Stimulated activated CD4-positive, alpha-beta T cell treated with anti-CD3 and anti-CD28 coated beads, TNF-alpha, amount 100 ng/mL, for 24 hours (primary cell): ENCODE data around the gene IL4I1.

Source experiments
- DNase-seq, 3 experiments: peaks; one replicate each; pipeline ENCODE4 v3.0.0-alpha.2; 2020; ENCODE audit warnings: low read depth in 3 of 3

IL4I1 gene

DNA sequence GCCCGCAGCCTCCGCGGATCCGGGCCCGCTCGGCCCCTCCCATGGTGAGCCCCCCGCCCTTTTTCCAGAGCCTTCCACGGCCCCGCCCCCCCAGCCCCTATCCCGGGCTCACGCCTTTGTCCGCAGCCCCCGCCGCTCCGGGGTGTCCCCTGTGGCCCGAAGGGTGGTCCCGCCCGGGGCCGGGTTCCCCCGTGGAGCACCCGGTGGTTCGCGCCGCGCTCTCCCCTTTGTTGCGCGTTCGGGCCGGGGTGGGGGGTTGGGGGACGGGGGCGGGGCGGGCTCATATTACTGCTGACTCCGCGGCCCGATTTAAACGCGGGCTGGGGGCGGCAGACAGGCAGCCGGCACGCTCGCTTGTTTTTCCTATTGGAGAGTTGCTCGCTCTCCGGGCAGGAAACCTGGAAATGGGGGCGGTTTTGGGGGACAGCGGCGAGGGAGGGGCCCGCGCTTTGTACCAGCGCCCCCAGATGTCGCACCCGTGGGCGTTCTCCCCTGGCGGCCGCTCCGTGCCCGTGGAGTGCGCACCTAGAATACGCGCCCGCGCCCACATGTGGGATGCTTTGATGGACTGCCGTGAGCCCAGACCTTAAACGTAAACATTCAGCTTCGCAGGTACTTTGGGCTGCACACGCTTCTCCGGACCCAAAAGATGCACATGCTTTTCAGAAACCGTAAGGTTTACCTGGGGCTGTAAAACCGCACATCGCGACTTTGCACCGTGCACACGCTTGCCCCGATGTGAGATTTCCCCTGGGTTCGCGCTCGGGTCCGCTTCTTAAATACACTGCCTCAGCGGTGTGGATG is 45.0 kb downstream of the IL4I1 start:
- no peak for DNase-seq

DNA sequence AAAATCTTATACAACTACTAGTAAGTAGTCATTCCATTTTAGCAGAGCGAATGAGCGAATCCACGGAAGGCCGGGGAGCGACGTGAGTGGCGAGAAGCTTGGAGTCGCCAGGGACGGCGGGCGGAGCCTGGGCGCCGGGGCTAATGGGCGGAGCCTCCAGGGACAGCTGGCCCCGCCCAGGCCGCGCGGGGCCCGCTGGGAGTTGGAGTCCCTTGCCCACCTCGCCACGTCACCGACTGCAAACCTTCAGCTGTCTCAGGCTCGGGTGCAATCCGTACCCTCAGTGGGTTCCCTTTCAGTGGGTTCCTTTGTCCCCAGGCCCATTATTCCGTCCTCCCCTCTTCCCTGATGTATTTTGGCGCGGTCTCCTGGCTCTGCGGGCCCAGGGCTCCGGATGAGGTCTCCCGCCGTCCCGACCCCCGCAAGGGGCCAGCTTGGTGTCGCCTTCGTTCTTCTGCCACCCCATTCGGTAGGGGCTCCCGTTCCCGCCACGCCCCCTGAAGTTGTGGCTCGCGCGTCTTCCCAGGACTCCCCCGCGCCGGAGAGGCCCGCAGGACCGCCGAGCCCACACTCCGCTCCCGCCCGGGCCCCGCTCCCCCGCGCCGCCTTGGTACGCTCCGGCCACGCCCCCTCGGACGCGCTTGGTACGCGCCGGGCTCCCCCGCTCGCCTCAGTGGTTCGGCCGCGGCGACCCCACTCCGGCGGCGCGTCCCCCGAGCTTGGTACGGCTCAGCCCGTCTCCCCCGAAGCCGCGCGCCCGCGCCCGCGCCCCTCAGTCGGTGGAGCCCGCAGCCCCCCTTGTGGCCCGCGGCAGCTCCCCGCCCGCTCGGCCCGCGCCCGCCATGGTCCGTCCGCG is 46.0 kb downstream of the IL4I1 start, which contains the start of gene PTOV1:
TSS of gene PTOV1 (plus strand) at position 673 of the 856 bp plus-strand sequence.
- DNase-seq: peak; percentile 70 to 87 (median 79)

DNA sequence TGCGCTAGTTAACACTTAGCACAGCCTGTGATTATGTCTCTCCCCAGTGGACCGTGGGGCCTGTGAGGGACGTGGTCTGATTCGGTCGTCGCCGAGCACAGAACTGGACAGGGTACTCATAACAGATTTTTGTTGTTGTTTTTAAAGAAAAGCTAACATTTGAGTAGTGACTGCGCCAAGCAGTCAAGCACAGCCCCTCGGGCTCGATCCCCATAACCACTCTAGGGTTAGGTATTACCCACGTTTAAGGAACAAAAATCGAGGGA is 46.5 kb downstream of the IL4I1 start:
- no peak for DNase-seq

DNA sequence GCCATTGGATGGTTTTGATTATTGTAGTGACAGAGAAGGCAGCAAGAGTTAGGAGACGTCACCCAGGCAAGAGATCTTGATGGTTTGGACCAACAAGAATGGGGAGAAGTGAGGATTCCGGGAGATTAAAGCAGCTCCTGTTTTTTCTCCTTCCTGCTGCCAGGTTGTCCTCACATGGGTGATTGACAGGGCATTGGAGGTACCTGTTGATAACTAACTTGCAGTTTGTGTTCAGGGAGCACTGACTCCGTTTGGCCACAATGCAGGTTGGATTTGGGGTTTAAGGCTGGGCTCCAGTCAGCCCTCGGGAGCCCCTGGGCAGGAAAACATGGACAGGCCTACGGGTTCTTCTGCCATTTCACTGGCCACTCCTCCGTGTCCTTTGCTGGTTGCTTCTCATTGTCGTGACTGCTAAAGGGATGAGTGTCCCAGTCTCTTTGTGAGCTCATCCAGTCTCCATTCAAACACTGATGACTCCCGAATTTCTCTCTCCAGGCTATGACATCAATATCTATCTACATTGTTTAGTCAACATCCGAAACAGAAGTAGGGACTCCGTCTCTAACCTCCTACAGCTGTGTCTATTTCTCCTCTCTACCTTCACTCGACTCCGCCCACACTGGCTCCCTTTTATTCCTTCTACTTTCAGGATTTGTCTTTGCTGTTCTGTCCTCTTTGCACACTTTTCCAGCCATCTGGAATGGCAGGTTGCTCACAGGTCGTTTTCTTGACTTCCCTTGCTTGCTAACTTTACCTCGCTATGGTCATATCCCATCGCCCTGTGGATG is 47.1 kb downstream of the IL4I1 start:
- DNase-seq: no peak

DNA sequence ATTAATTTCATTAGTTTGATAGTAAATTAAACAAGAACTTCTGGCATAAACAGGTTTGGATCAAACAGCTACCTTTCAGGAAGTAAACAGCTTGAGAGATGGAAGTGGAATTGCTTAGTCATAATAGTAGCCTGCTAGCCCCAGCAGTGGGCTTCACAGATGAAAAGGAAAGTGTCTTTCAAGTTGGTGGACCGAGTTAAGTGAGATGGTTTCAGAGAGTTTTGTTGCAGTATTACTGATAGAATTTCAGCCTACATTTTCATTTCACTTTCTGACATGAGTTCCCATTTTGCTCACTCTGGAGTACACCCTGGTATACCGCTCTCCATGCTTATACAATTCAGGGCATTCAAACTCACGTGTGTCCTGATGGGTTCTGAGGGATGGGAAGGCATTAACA is 47.7 kb downstream of the IL4I1 start:
- DNase-seq: no peak

DNA sequence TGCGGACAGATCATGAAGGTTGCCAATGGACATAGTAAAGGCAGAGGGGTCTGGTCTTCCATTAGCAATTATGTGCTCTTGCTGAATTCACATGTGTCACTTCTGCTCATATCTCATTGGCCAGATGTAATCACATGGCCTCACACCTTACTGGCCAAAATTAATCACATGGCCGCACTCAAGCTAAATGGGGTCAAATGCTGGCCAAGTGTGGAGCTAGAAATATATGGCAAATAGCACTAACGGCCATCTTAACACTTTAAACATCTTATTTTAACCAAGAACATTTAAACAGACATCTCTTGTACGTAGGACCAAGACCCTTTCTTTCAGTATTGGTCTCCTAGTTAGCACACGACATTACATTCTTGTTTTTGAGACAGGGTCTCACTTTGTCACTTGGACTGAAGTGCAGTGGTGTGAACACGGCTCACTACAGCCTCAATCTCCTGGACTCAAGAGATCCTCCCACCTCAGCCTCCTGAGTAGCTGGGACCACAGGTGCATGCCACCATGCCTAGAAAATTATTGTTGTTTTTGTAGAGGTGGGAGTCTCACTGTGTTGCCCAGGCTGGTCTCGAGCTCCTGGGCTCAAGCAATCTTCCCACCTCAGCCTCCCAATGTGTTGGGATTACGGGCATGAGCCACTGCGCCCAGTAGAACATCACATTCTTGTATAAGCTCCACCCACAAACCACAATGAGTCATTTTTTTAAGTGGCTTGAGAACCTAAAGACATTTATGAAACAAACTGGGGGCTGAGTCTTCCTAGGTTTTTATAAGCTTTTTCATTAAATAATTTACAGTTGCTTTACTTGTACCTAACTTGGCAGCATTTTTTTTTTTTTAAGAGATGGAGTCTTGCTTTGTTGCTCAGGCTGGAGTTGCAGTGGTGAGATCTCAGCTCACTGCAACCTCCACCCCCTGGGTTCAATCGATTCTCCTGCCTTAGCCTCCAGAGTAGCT is 48.7 kb downstream of the IL4I1 start:
- no peak for DNase-seq

DNA sequence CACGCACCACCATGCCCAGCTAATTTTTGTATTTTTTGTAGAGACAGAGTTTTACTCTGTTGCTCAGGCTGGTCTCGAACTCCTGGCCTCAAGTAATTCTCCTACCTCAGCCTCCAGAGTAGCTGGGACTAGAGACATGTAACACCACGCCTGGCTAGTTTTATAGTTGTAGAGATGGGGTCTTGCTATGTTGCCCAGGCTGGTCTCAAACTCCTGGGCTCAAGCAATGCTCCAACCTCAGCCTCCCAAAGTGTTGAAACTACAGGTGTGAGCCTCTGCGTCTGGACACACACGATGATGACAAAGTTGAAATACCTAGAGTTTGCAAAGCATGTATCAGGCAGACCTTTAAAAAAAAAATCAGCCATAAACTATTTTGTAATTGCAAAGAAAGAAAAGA is 50.3 kb downstream of the IL4I1 start:
- no peak for DNase-seq

DNA sequence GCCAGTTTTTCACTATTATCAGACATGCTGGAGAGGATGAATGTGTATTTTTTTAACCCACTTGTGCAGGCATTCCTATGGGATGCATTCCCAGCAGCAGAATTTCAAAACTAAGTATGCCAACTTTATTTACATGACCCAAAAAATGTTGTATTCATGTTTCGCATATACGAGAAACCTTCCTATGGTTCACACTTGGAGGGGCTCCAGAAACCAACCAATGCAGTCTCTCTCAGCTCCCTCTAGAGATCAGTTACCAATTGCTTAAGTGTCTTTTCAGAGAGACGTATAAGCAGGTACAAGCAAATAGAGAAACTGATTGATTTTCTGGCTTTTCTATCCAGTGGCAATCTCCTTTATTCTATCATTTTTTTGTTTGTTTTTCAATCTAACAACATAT is 51.3 kb downstream of the IL4I1 start:
- no peak for DNase-seq

DNA sequence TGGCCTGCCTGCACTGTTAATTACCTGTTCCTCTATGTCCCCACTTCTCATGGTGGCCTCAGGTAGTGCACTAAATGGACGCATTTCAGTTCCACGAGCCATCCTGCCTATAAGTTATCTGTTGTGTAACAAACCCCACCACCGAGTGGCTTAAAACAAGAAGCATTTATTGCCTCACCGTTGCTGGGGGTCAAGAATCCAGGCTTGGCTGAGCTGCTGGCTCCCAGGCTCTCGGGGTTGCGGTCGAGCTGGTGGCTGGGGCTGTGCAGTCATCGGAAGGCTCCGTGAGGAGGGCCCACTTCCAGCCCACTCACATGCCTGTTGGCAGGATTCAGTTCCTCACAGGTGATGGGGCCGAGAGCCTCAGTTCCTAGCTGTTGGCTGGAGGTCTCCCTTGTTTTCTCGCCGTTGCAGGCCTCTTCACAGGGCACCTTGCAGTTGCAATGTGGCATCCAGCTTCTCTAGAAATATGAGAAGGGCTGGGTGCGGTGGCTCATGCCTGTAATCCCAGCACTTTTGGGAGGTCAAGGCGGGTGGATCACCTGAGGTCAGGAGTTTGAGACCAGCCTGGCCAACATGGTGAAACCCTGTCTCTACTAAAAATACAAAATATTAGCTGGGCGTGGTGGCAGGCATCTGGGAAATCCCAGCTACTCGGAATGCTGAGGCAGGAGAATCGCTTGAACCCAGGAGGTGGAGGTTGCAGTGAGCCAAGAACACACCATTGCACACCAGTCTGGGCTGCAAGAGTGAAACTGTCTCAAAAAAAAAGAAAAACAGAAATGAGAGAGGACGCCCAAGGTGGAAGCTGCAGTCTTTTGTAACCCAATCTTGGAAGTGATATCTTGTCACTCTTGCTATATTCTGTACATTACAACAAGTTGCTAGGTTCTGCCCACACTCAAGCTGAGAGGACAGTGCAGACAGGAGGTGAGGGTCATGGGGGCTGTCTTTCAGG is 52.3 kb downstream of the IL4I1 start:
- DNase-seq: no peak

DNA sequence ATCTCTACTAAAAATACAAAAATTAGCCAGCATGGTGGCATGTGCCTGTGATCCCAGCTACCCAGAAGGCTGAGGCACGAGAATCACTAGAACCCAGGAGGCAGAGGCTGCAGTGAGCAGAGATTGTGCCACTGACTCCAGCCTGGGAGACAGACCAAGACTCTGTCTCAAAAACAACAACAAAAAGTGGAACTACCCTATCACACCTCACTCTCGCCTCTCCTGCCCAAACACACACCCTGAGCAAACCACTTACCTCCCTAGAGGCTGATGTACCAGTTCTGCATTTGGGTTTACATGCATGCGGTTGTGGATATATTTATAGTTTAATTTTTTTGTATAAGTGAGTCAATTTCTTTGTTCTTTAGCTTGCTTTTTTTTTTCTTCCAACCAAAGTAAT is 53.4 kb downstream of the IL4I1 start:
- no peak for DNase-seq

DNA sequence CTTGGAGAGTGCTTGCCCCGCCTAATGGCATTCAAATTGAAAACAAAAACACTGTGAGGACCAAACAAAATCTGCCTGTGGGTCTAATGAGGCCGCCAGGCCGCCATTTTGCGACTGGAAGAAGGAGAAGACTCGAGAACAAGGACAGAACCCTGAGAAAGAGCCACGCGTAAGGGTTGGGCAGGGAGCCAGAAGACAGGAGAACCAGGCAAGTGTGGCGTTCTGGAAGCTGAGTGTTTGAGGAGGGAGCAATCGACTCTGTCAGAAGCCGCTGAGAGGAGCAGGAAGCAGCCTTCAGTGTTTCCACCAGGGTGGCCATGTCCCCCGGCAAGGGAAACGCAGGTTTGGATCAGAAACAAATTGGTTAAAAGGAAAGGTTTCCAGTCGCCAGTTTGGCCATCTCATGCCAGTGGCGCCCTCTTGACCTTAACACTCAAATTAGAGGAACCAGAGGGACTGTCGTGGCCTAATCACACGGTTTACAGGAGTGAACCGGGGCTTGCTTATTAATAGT is 55.9 kb downstream of the IL4I1 start:
- no peak for DNase-seq

DNA sequence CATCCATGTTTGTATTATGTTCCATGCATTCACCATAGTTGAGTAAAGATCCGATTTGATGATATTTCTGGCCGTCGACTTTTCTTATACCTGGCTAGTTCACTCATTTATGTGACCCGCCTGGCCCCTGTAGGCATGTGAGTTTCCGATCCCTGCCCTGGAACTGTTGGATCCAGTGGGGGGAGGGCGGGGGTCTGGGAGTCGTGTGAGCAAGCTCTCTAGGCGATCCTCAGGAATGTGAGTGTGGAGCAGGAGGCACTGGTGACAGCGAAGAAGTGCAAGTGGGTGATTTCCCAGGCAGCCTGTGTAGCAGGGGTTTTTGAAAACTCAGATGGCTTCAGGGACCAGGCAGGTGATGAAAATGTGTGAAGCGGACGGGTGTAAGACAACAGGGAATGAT is 56.4 kb downstream of the IL4I1 start:
- DNase-seq: no peak

DNA sequence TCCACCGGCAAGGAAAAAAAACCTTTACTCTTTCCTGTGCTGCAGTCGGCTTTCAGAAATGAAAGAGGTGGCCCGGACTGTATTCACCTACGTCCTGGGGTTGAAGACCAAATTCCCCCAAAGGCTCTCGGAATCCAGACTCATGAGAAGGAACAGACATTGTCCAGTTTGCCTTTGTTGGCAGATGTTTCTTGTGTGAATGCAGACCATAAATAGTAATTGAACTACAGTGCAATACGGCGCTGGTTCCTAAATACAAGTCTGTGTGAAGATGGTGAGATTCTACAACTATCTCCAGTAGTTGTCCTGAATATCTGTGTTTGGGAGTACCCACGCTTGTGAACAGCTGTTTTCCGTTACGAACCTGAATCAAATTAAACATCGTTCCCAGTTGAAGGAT is 57.0 kb downstream of the IL4I1 start:
- no peak for DNase-seq
